Gastroesophageal sphincter (tissue), 4 donors: Measurements from ENCODE around the gene SLC17A3. TPM values are rescaled to one million over a fixed set of nuclear protein-coding genes. Genes with fewer than 3 reads are reported as not detected.

ENCODE experiments used
- ATAC-seq: fragments of 150-250 bp; one replicate; pipeline ENCODE4 v1.9.1; 2016; ENCODE audit warnings: mild to moderate bottlenecking, moderate library complexity
- H3K27ac ChIP-seq, 4 donors: fragments of 200-600 bp; sonication (generic) in 3 of 4; 1 replicate in 3 of 4; 2 replicates in 1 of 4; pipeline ENCODE4 v1.5.1; 2016 to 2019
- H3K27me3 ChIP-seq: fragments of 200-600 bp; sonication (generic); one replicate; pipeline ENCODE4 v1.5.1; 2019
- H3K36me3 ChIP-seq, 2 donors: fragments of 200-600 bp; sonication (generic); one replicate each; pipeline ENCODE4 v1.5.1; 2019; ENCODE audit warnings: control low read depth in 1 of 2
- H3K4me1 ChIP-seq, 3 donors: fragments of 200-600 bp; sonication (generic); 1 replicate in 2 of 3; 2 replicates in 1 of 3; pipeline ENCODE4 v1.5.1; 2016 to 2019; ENCODE audit warnings: control low read depth in 2 of 3
- H3K4me3 ChIP-seq, 2 donors: fragments of 200-600 bp; sonication (generic); one replicate each; pipeline ENCODE4 v1.5.1; 2019; ENCODE audit warnings: mild to moderate bottlenecking in 1 of 2, moderate library complexity in 1 of 2
- H3K9me3 ChIP-seq, 3 donors: fragments of 200-600 bp; sonication (generic); one replicate each; pipeline ENCODE4 v1.5.1; 2017 to 2019; ENCODE audit warnings: control low read depth in 2 of 3
- CTCF ChIP-seq, 4 experiments: fragments of 200-600 bp in 2 of 4; fragments of 450-650 bp in 2 of 4; sonication (generic) in 1 of 4; IDR thresholded peaks; one replicate each; pipeline ENCODE4 v1.5.1; 2017 to 2019; ENCODE audit warnings: antibody characterized with exemption in 4 of 4, mild to moderate bottlenecking in 2 of 4, moderate library complexity in 2 of 4
- EP300 ChIP-seq: sonication (generic); formaldehyde crosslinking; IDR thresholded peaks from one replicate; pipeline ENCODE4 v1.6.1; 2017; ENCODE audit warnings: antibody characterized with exemption, mild to moderate bottlenecking
- POLR2A ChIP-seq, 2 donors: fragments of 450-650 bp; IDR thresholded peaks; one replicate each; pipeline ENCODE4 v1.6.1; 2017; ENCODE audit warnings: antibody characterized with exemption in 2 of 2, mild to moderate bottlenecking in 2 of 2, moderate library complexity in 1 of 2
- POLR2AphosphoS5 ChIP-seq: sonication (generic); formaldehyde crosslinking; IDR thresholded peaks from one replicate; pipeline ENCODE4 v1.6.1; 2017; ENCODE audit warnings: antibody characterized with exemption
- whole genome bisulfite sequencing, 2 donors: methylation state at CpG; one replicate each; pipeline ENCODE4 v1.1.5; 2018; ENCODE audit warnings: low coverage in 1 of 2; 5-methylcytosine and 5-hydroxymethylcytosine counted together
- total RNA-seq, 4 donors: library from RNA; depleted of rRNA; stranded (reverse); fragments of >200 nt; gene quantifications; one replicate each; pipeline ENCODE4 v1.1.0, GENCODE V29; 2016

Gene SLC17A3
- total RNA-seq, 4 donors from 2014 or later: not detected

DNA sequence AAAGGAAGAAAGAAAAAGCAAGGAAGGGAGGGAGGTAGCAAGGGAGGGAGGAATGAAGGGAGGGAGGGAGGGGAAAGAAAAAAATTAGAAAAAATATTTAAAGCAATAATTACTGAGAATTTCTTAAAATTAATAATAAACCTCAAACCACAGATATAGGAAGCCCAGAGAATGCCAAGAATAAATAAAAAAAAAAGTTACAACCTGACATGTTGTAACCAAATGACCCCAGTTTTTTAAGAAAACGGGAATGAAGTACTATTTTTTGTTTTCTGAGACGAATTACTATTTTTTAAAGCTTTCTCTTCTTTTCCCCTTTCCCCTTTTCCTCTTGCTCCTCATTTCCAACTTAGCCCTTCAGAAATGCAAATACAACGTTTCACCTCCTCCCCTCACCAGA lies 58.8 kb downstream of the SLC17A3 start:
- Histone ChIP-seq H3K36me3 (no peaks in the 10 kb centered on the region), H3K27ac (no peak overlapping the region), H3K4me3 (no peak overlapping the region), H3K4me1 (no peaks in the 10 kb centered on the region), H3K9me3 (peaks cover 0 to 5% (median 0%) of the 10 kb centered on the region in 3 donors), H3K27me3 (peaks cover 7% of the 10 kb centered on the region)
- ATAC-seq: no peak
- 44 to 60% methylated on average over 3 of the region's 3 CpGs for WGBS, 2 donors
- no peak for TF ChIP-seq POLR2A (IDR thresholded peaks at IDR 0.05)
- no peak for TF ChIP-seq POLR2AphosphoS5
- no peak for TF ChIP-seq EP300
- no peak for TF ChIP-seq CTCF (IDR thresholded peaks at IDR 0.05)

DNA sequence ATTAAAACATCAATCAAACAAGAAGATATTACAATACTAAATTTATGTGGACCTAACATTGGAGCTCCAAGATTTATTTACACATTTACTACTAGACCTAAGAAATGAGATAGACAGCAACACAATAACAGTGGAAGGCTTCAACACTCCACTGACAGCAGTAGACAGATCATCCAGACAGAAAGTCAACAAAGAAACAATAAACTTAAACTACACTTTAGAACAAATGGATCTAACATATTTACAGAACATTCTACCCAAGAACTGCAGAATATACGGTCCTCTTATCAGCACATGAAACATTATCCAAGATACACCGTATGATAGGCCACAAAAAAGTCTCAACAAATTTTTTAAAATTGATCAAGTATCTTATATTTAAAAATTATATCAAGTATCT lies 69.2 kb downstream of the SLC17A3 start:
- H3K4me3 ChIP-seq: no peak overlapping the region
- no peaks in the 10 kb centered on the region for H3K9me3 ChIP-seq
- 72 to 100% methylated on average over 2 of the region's 2 CpGs for WGBS, 2 donors
- TF ChIP-seq CTCF (IDR thresholded peaks at IDR 0.05) (no peak), POLR2AphosphoS5 (no peak), EP300 (no peak), POLR2A (IDR thresholded peaks at IDR 0.05) (no peak)
- no peaks in the 10 kb centered on the region for H3K27me3 ChIP-seq
- no peak for ATAC-seq
- no peak overlapping the region for H3K27ac ChIP-seq
- no peaks in the 10 kb centered on the region for H3K36me3 ChIP-seq
- no peaks in the 10 kb centered on the region for H3K4me1 ChIP-seq

DNA sequence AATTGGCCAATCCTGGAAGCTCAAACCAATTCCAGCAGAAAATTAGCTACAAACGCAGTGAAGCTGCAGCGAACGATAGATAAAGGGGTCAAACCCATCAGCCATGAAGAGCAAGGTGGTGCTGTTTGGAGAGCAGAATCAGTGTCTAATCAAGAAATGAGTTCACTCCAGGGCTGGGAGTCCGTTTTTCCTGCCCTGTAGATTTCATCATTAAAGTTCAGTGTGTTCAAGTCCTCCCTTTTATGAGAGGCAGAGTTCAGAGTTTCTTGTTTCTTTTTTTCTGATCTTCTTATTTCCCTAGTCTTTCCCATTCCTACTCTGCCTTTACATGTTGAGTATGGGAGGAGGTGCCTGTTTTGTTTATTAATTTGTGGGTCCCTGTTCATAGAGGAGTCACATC lies 72.6 kb downstream of the SLC17A3 start:
- 47 to 78% methylated on average over 4 of the region's 4 CpGs for WGBS, 2 donors
- ATAC-seq: no peak
- H3K4me3 ChIP-seq: no peak overlapping the region
- no peak overlapping the region for H3K27ac ChIP-seq
- no peaks in the 10 kb centered on the region for H3K9me3 ChIP-seq
- H3K27me3 ChIP-seq: no peaks in the 10 kb centered on the region
- TF ChIP-seq POLR2AphosphoS5 (no peak), EP300 (no peak), CTCF (IDR thresholded peaks at IDR 0.05) (no peak), POLR2A (IDR thresholded peaks at IDR 0.05) (no peak)
- H3K4me1 ChIP-seq: no peaks in the 10 kb centered on the region
- H3K36me3 ChIP-seq: no peaks in the 10 kb centered on the region

Other genes starting within 250 kb of the SLC17A3 start
- 1 to 10 TPM in 2 of 4 donors, under 1 TPM in 1, not detected in 1; 0.35 to 3.6 (median 1.3) TPM for gene SCGN, start 222.0 kb downstream of the SLC17A3 start, total RNA-seq
- not detected for gene SLC17A4, start 119.5 kb downstream of the SLC17A3 start, total RNA-seq
- gene SLC17A1, start 42.2 kb downstream of the SLC17A3 start, total RNA-seq: not detected
- gene SLC17A2, start 56.4 kb upstream of the SLC17A3 start, total RNA-seq: not detected
- 10 to 100 TPM in 1 of 4 donors, 1 to 10 TPM in 3; 6.1 to 10.4 (median 8.2) TPM for gene TRIM38, start 88.6 kb upstream of the SLC17A3 start, total RNA-seq
- gene HFE, start 213.2 kb upstream of the SLC17A3 start, total RNA-seq: 10 to 100 TPM in 1 of 4 donors, 1 to 10 TPM in 3; 3.7 to 11.4 (median 8.3) TPM